GM10266 (cell line): Measurements from ENCODE around the gene GDI1.
A peak's percentile ranks its signal among the peaks of the same experiment; 100 is the strongest.

Source experiments
- DNase-seq: peaks from one replicate; pipeline ENCODE4 v3.0.0; 2012; ENCODE audit errors: extremely low spot score
- CTCF ChIP-seq: IDR thresholded peaks from 2 replicates; pipeline ENCODE4 v1.5.1; 2012; ENCODE audit warnings: mild to moderate bottlenecking, low read depth; ENCODE audit not compliant: control insufficient read depth, insufficient read depth; ENCODE audit errors: missing control alignments

The GDI1 gene

GRCh38 chrX:154436374-154436982, 476 bp upstream of the GDI1 start:
- DNase-seq = peak; percentile 88
- TF ChIP-seq CTCF = no peak

DNA sequence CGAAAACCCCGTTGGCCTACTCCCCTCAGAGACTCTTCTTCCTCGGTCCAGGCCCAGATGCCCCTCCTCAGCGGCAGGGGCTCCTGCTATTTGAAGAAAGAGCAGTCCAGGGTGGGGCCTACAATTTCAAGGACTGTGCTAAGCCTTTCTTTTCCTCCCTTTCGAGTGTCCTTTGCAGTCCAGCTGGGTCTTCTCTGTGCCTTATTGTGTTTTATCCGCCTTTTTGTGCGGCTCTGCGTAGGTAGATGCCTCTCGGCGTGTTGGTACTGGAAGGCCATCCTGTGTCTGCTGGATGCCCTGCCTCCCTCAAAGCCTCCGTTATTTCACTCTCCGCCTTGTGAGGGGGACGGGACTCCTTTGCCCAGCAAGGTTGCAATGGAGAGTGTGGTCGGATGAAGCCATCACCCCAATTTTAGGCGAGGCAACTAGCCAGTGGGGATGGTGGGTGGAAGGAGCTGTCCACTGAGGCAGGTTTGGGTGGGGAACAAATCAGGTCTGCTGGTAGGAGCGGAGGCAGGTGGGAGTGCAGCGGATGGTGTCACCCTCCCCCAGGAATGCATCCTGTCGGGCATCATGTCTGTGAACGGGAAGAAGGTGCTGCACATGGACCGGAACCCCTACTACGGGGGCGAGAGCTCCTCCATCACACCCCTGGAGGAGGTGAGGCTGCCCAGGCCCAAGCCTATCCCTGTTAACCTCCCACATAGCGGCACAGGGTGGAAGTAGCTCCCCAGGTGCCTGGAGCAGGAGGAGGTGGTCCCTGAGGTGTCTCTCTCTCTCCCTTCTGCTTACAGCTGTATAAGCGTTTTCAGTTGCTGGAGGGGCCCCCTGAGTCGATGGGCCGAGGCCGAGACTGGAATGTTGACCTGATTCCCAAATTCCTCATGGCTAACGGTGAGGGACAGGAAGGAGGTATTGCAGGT, 1.3 kb downstream of the GDI1 start:
- TF ChIP-seq CTCF = no peak
- no peak for DNase-seq

- DNase-seq = no peak
- TF ChIP-seq CTCF = no peak
Measured at GRCh38 chrX:154439841-154440240, 2.9 kb downstream of the GDI1 start.

DNA sequence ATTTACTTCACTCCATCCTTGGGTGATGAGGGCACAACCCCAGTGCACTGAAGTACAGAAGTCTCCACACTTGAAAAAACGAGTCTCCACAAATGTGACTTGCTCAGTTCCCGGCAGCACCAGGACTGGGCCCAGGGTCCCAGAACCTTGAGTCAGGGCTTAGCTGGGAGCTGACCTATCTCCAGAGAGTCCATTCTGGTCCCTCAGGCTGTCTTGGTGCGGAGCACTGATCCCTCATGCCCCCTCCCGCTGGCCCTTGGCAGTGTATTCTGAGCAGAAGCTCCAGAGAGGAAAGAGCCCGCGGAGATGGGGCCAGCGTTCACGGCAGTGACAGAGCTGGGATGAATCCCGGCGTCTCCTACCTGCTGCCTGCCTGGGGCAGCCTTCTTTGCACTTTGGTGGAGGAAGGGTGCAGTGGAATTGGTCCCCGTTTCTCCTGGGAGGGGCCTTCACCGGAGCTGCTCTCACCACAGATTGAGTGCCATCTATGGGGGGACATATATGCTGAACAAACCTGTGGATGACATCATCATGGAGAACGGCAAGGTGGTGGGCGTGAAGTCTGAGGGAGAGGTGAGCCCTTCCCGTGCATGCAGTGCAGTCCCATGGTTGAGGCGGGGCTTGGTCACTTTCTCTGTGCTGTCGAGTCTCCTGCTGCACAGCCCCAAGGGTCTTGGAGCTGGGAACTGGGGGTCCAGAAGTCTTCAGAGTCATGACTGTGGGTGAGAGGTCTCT, 3.8 kb downstream of the GDI1 start:
- no peak for DNase-seq
- no peak for TF ChIP-seq CTCF

GRCh38 chrX:154441564-154441963, 4.6 kb downstream of the GDI1 start:
- DNase-seq = no peak
- no peak for TF ChIP-seq CTCF

- no peak for TF ChIP-seq CTCF
- no peak for DNase-seq
Measured at GRCh38 chrX:154441984-154442707, 5.2 kb downstream of the GDI1 start.
